ENCODE results near the gene MRFAP1L1.

MRFAP1L1 gene

DNA sequence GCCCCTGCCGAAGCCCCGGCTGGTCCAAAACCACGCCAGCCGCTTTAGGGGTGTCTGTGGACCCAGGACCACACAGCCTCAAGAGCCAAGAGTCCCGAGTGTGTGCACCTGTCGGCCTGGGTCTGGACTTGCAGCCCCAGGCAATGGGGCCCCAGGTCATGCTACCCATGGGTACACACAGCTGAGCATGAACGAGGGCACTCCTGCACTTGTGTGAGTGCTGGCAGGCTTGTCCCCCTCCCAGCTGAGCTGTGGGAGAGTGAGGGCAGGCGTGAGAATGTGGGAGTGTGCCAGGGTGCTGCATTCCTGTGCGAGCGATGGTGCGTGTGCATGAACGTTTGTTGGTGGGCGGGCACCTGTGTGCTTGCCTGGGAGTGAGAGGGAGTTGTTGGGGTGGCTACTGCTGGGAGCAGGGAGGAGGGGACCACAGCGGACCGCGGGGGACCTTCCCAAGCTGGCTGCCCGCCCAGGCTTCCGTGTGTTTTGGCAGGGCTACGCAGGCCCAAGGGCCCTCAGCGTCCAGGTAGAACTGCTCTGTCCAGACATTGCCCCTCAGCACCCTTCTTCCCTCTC is 37.1 kb upstream of the MRFAP1L1 start:
- TF ChIP-seq GABPA (IDR thresholded peaks at IDR 0.05; ENCODE audit: low read depth) (no peak), SPI1 (IDR thresholded peaks at IDR 0.05; ENCODE audit: borderline replicate concordance, low read depth) (no peak), POLR2AphosphoS5 (IDR thresholded peaks at IDR 0.05; ENCODE audit: low read depth) (no peak)
- TF ChIP-seq, protein P1, sequence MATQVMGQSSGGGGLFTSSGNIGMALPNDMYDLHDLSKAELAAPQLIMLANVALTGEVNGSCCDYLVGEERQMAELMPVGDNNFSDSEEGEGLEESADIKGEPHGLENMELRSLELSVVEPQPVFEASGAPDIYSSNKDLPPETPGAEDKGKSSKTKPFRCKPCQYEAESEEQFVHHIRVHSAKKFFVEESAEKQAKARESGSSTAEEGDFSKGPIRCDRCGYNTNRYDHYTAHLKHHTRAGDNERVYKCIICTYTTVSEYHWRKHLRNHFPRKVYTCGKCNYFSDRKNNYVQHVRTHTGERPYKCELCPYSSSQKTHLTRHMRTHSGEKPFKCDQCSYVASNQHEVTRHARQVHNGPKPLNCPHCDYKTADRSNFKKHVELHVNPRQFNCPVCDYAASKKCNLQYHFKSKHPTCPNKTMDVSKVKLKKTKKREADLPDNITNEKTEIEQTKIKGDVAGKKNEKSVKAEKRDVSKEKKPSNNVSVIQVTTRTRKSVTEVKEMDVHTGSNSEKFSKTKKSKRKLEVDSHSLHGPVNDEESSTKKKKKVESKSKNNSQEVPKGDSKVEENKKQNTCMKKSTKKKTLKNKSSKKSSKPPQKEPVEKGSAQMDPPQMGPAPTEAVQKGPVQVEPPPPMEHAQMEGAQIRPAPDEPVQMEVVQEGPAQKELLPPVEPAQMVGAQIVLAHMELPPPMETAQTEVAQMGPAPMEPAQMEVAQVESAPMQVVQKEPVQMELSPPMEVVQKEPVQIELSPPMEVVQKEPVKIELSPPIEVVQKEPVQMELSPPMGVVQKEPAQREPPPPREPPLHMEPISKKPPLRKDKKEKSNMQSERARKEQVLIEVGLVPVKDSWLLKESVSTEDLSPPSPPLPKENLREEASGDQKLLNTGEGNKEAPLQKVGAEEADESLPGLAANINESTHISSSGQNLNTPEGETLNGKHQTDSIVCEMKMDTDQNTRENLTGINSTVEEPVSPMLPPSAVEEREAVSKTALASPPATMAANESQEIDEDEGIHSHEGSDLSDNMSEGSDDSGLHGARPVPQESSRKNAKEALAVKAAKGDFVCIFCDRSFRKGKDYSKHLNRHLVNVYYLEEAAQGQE (IDR thresholded peaks at IDR 0.05; ENCODE audit: insufficient replicate concordance, low read depth): no peak
- TF ChIP-seq, protein P2, sequence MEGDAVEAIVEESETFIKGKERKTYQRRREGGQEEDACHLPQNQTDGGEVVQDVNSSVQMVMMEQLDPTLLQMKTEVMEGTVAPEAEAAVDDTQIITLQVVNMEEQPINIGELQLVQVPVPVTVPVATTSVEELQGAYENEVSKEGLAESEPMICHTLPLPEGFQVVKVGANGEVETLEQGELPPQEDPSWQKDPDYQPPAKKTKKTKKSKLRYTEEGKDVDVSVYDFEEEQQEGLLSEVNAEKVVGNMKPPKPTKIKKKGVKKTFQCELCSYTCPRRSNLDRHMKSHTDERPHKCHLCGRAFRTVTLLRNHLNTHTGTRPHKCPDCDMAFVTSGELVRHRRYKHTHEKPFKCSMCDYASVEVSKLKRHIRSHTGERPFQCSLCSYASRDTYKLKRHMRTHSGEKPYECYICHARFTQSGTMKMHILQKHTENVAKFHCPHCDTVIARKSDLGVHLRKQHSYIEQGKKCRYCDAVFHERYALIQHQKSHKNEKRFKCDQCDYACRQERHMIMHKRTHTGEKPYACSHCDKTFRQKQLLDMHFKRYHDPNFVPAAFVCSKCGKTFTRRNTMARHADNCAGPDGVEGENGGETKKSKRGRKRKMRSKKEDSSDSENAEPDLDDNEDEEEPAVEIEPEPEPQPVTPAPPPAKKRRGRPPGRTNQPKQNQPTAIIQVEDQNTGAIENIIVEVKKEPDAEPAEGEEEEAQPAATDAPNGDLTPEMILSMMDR (IDR thresholded peaks at IDR 0.05; ENCODE audit: insufficient read depth, low read length): no peak
- Histone ChIP-seq H3K4me3 (replicated peaks; ENCODE audit: insufficient read depth, low read length) (no peak overlapping the region), H3K27ac (replicated peaks) (no peak overlapping the region), H3K27me3 (ENCODE audit: insufficient read depth, poor library complexity, severe bottlenecking) (no peaks in the 10 kb centered on the region)
- no peak for DNase-seq (ENCODE audit: low read depth in 1 of 2, low spot score in 1 of 2)

DNA sequence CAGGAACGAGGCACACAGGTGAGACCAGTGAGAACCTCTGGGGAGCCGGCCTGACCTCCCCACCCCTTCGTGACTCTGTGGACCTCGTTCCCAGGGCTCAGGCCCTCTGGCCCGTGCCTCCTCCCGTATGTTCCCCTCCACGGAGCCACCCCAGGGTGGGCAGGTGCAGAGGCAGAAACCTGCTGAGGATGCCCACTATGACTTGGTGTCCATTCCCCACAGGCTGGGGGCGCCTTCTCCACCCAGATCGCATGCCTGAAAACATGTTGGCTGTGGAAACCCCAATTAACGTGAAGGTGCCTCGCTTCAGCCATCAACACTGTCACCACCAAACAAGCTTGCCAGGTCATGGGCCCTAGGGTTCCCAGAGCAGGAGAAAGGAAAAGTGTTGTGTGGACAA is 33.3 kb upstream of the MRFAP1L1 start:
- no peak overlapping the region for H3K4me3 ChIP-seq (replicated peaks; ENCODE audit: insufficient read depth, low read length)
- no peaks in the 10 kb centered on the region for H3K27me3 ChIP-seq (ENCODE audit: insufficient read depth, poor library complexity, severe bottlenecking)
- no peak for DNase-seq (ENCODE audit: low read depth in 1 of 2, low spot score in 1 of 2)
- H3K27ac ChIP-seq (replicated peaks): no peak overlapping the region
- TF ChIP-seq, protein P2 (IDR thresholded peaks at IDR 0.05; ENCODE audit: insufficient read depth, low read length): no peak
- no peak for TF ChIP-seq SPI1 (IDR thresholded peaks at IDR 0.05; ENCODE audit: borderline replicate concordance, low read depth)
- no peak for TF ChIP-seq POLR2AphosphoS5 (IDR thresholded peaks at IDR 0.05; ENCODE audit: low read depth)
- no peak for TF ChIP-seq GABPA (IDR thresholded peaks at IDR 0.05; ENCODE audit: low read depth)
- TF ChIP-seq, protein P1 (IDR thresholded peaks at IDR 0.05; ENCODE audit: insufficient replicate concordance, low read depth): no peak

DNA sequence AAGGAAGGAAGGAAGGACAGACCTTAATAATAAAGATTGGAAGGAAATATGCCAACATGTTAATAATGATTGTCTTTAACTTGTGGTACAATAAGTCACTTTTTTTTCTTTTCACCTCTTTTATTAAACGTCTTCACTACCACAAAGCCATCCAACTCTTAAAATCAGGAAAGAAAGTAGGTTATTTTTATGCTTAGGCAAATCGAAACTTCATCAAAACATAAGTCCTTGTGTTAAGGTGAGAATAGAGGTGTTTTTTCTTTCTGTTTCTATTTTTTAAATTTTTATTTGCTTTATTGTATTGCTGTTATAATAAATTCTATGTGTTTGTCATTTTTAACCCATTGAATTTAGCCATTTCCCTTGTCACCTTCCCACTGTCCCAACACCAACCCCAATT is 32.8 kb upstream of the MRFAP1L1 start:
- no peaks in the 10 kb centered on the region for H3K27me3 ChIP-seq (ENCODE audit: insufficient read depth, poor library complexity, severe bottlenecking)
- no peak overlapping the region for H3K4me3 ChIP-seq (replicated peaks; ENCODE audit: insufficient read depth, low read length)
- DNase-seq (ENCODE audit: low read depth in 1 of 2, low spot score in 1 of 2): no peak
- no peak overlapping the region for H3K27ac ChIP-seq (replicated peaks)
- no peak for TF ChIP-seq SPI1 (IDR thresholded peaks at IDR 0.05; ENCODE audit: borderline replicate concordance, low read depth)

DNA sequence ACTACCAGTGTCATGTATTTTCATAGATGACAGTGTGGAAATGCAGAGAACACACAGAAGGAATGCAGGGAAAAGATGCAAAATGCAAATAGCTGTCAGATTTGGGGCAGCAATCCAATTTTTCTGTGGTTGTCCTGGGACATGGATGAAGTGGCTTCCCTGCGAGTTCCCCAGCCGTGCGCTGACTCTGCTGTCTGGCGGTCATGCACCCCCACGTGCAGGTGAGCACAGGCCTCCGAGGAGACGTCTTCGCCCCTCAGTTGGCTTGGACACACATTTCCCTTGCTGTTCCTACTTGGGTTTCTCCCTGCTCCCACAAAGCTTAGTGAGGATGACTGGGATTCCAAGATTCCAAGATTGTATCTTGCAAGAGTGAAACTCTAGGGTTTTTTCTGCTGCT is 30.7 kb upstream of the MRFAP1L1 start:
- DNase-seq (ENCODE audit: low read depth in 1 of 2, low spot score in 1 of 2): no peak
- Histone ChIP-seq H3K27me3 (ENCODE audit: insufficient read depth, poor library complexity, severe bottlenecking) (no peaks in the 10 kb centered on the region), H3K4me3 (replicated peaks; ENCODE audit: insufficient read depth, low read length) (no peak overlapping the region), H3K27ac (replicated peaks) (no peak overlapping the region)
- TF ChIP-seq POLR2AphosphoS5 (IDR thresholded peaks at IDR 0.05; ENCODE audit: low read depth) (no peak), GABPA (IDR thresholded peaks at IDR 0.05; ENCODE audit: low read depth) (no peak), SPI1 (IDR thresholded peaks at IDR 0.05; ENCODE audit: borderline replicate concordance, low read depth) (no peak)
- TF ChIP-seq, protein P2 (IDR thresholded peaks at IDR 0.05; ENCODE audit: insufficient read depth, low read length): no peak
- TF ChIP-seq, protein P1 (IDR thresholded peaks at IDR 0.05; ENCODE audit: insufficient replicate concordance, low read depth): no peak
